GM12878 (cell line): Measurements from ENCODE around the gene TPD52L2. TPM values are rescaled to one million over a fixed set of nuclear protein-coding genes. Genes with fewer than 3 reads are reported as not detected.

Experiments used
- ATAC-seq: fragments of 200-7000 bp; cut with Tn5 transposase; 3 replicates; pipeline ENCODE4 v1.9.1; 2020; ENCODE audit warnings: mild to moderate bottlenecking, moderate library complexity
- BruUV-seq: library from RNA; stranded (reverse); fragments of 400-500 nt; replicated peaks from 2 replicates; lab custom pipeline; 2021; lab: Mats Ljungman, UMichigan
- CTCF ChIA-PET: fragments of 300-600 bp; sonication (Branson Sonifier 250); formaldehyde crosslinking; extraction: SDS; loops from one replicate; lab custom pipeline; 2021; ENCODE audit warnings: inconsistent platforms; lab: Yijun Ruan, JAX
- POLR2A ChIA-PET: fragments of 350-600 bp; formaldehyde crosslinking; extraction: SDS; loops from one replicate; lab custom pipeline; 2021; ENCODE audit warnings: inconsistent platforms; lab: Charles Lee
- RAD21 ChIA-PET: fragments of 300-600 bp; sonication (Branson Sonifier 250); formaldehyde crosslinking; loops from one replicate; lab custom pipeline; 2023; ENCODE audit warnings: antibody characterized with exemption; ENCODE audit not compliant: unreplicated experiment; lab: Charles Lee
- SMC1A ChIA-PET: fragments of 300-600 bp; sonication (Branson Sonifier 250); formaldehyde crosslinking; loops from one replicate; lab custom pipeline; 2023; ENCODE audit not compliant: unreplicated experiment, uncharacterized antibody; lab: Charles Lee
- DNase-seq: peaks from one replicate; pipeline ENCODE4 v3.0.0-alpha.2; 2011; ENCODE audit warnings: low read depth, low spot score
- FAIRE-seq: peaks from 3 replicates; lab custom pipeline; 2011; peaks lifted over from hg19 to GRCh38; lab: Jason Lieb, UNC
- H2AFZ ChIP-seq: 2 replicates; pipeline ENCODE4 v1.6.0; 2011; ENCODE audit warnings: low read depth, low read length, control low read depth; ENCODE audit not compliant: control insufficient read depth
- H3K27ac ChIP-seq: 2 replicates; pipeline ENCODE4 v1.5.1; 2011; ENCODE audit warnings: control low read depth; ENCODE audit not compliant: control insufficient read depth, insufficient read depth
- H3K27me3 ChIP-seq, 2 experiments: replicated peaks in 1 of 2; 2 replicates each; pipeline versions ENCODE4 v1.6.0 to v1.6.1; 2011; ENCODE audit warnings: low read length in 1 of 2; ENCODE audit not compliant: control insufficient read depth in 2 of 2, insufficient read depth in 2 of 2
- H3K36me3 ChIP-seq, 2 experiments: 2 replicates each; pipeline ENCODE4 v1.5.1; 2011; ENCODE audit warnings: low read length in 1 of 2; ENCODE audit not compliant: control insufficient read depth in 2 of 2, insufficient read depth in 2 of 2
- H3K4me1 ChIP-seq: 2 replicates; pipeline ENCODE4 v1.6.1; 2011; ENCODE audit warnings: mild to moderate bottlenecking, low read length, moderate library complexity, mixed read lengths; ENCODE audit not compliant: control insufficient read depth, insufficient read depth
- H3K4me2 ChIP-seq: 2 replicates; pipeline ENCODE4 v1.6.0; 2011; ENCODE audit warnings: control low read depth; ENCODE audit not compliant: control insufficient read depth, insufficient read depth
- H3K4me3 ChIP-seq: fragments of 200-600 bp; sonication (generic); 2 replicates; pipeline ENCODE4 v1.5.1; 2016
- H3K79me2 ChIP-seq: 2 replicates; pipeline ENCODE4 v1.6.0; 2011; ENCODE audit warnings: low read length; ENCODE audit not compliant: control insufficient read depth, insufficient read depth
- H3K9ac ChIP-seq: 2 replicates; pipeline ENCODE4 v1.8.0; 2011; ENCODE audit warnings: low read length, control low read depth, mixed read lengths; ENCODE audit not compliant: control insufficient read depth, insufficient read depth
- H3K9me3 ChIP-seq: replicated peaks from 3 replicates; pipeline ENCODE4 v1.5.1; 2011; ENCODE audit warnings: mild to moderate bottlenecking, low read length; ENCODE audit not compliant: control insufficient read depth, insufficient read depth
- H4K20me1 ChIP-seq: 2 replicates; pipeline ENCODE4 v1.6.0; 2011; ENCODE audit not compliant: control insufficient read depth, insufficient read depth
- BCLAF1 ChIP-seq: fragments of 450-650 bp; IDR thresholded peaks from 2 replicates; pipeline ENCODE4 v1.6.1; 2017; ENCODE audit warnings: antibody characterized with exemption, mild to moderate bottlenecking, moderate library complexity
- BMI1 ChIP-seq: fragments of 450-650 bp; IDR thresholded peaks from 2 replicates; pipeline ENCODE4 v1.6.1; 2016; ENCODE audit warnings: mild to moderate bottlenecking, moderate library complexity, borderline replicate concordance
- CREM ChIP-seq: IDR thresholded peaks from 2 replicates; pipeline ENCODE4 v1.6.1; 2014; ENCODE audit warnings: antibody characterized with exemption, low read depth
- EGR1 ChIP-seq, 2 experiments: IDR thresholded peaks; 1 replicate in 1 of 2; 2 replicates in 1 of 2; pipeline ENCODE4 v1.6.1; 2011 to 2012; ENCODE audit warnings: low read depth in 2 of 2, low read length in 2 of 2, borderline replicate concordance in 1 of 2, mild to moderate bottlenecking in 1 of 2, moderate library complexity in 1 of 2
- FOS ChIP-seq: IDR thresholded peaks from 3 replicates; pipeline ENCODE4 v1.6.1; 2011; ENCODE audit warnings: borderline replicate concordance; ENCODE audit not compliant: insufficient read length; ENCODE audit errors: extremely low read depth
- GATAD2B ChIP-seq: fragments of 450-650 bp; conservative IDR thresholded peaks from 2 replicates; pipeline ENCODE4 v1.6.1; 2017; ENCODE audit warnings: low read depth, mild to moderate bottlenecking, moderate library complexity
- HCFC1 ChIP-seq: fragments of 150-350 bp; IDR thresholded peaks from 2 replicates; pipeline ENCODE4 v1.6.1; 2014; ENCODE audit warnings: low read length
- MEF2B ChIP-seq: fragments of 450-650 bp; IDR thresholded peaks from 2 replicates; pipeline ENCODE4 v1.6.1; 2018; ENCODE audit warnings: mild to moderate bottlenecking, moderate library complexity; ENCODE audit not compliant: partially characterized antibody, poor library complexity, severe bottlenecking
- NFIC ChIP-seq: IDR thresholded peaks from 2 replicates; pipeline ENCODE4 v1.6.1; 2012; ENCODE audit warnings: low read depth, mild to moderate bottlenecking, inconsistent platforms, low read length, moderate library complexity
- PAX5 ChIP-seq: IDR thresholded peaks from 2 replicates; pipeline ENCODE4 v1.6.1; 2011; ENCODE audit warnings: low read depth, low read length, borderline replicate concordance
- PML ChIP-seq: IDR thresholded peaks from 2 replicates; pipeline ENCODE4 v1.6.1; 2012; ENCODE audit warnings: low read length, inconsistent platforms
- RUNX3 ChIP-seq: IDR thresholded peaks from 2 replicates; pipeline ENCODE4 v1.6.1; 2012; ENCODE audit warnings: low read length, inconsistent platforms
- SMC3 ChIP-seq: IDR thresholded peaks from 2 replicates; pipeline ENCODE4 v1.6.1; 2011; ENCODE audit warnings: low read length, improper control_type of control experiment, borderline replicate concordance
- STAT3 ChIP-seq: IDR thresholded peaks from 2 replicates; pipeline ENCODE4 v1.6.1; 2011; ENCODE audit warnings: low read depth, low read length, improper control_type of control experiment
- TARDBP ChIP-seq: IDR thresholded peaks from 2 replicates; pipeline ENCODE4 v1.6.1; 2016; ENCODE audit warnings: borderline replicate concordance
- TCF12 ChIP-seq: IDR thresholded peaks from 2 replicates; pipeline ENCODE4 v1.6.1; 2011; ENCODE audit warnings: low read depth, mild to moderate bottlenecking, low read length
- WRNIP1 ChIP-seq: IDR thresholded peaks from 2 replicates; pipeline ENCODE4 v1.6.1; 2011; ENCODE audit warnings: low read depth, low read length, improper control_type of control experiment, borderline replicate concordance
- ZNF384 ChIP-seq: IDR thresholded peaks from 2 replicates; pipeline ENCODE4 v1.6.1; 2012; ENCODE audit warnings: low read depth, mild to moderate bottlenecking, low read length, improper control_type of control experiment, borderline replicate concordance
- ZNF592 ChIP-seq: fragments of 450-650 bp; IDR thresholded peaks from 2 replicates; pipeline ENCODE4 v1.6.1; 2017; ENCODE audit warnings: mild to moderate bottlenecking, moderate library complexity
- WGBS: methylation state at CpG from one replicate; pipeline ENCODE4 v1.1.6; 2016; ENCODE audit warnings: low lambda C conversion rate; ENCODE audit not compliant: insufficient replicate concordance, insufficient coverage; ENCODE audit errors: missing lambda C conversion rate; 5-methylcytosine and 5-hydroxymethylcytosine counted together
- in situ Hi-C: fragments of 300-500 bp; cut with MboI; formaldehyde crosslinking; loops from 9 replicates; pipeline ENCODE4 v1.14.3; 2018; ENCODE audit warnings: mixed read lengths
- intact Hi-C: fragments of 100-400 bp; cut with micrococcal nuclease; formaldehyde crosslinking; loops from one replicate; pipeline ENCODE4 v1.14.2; 2022; ENCODE audit not compliant: unreplicated experiment
- polyA plus RNA-seq, 11 experiments: library from polyadenylated mRNA; depleted of rRNA in 4 of 11; unstranded in 6 of 11; stranded (reverse) in 5 of 11; fragments of >200 nt; fragmentation: Nextera tagmentation in 4 of 11; fragmentation: Illumina TruSeq in 1 of 11; extraction: Ambion mirVana in 4 of 11; extraction: Trizol in 1 of 11; gene quantifications; 1 replicate in 1 of 11; 2 replicates in 10 of 11; pipeline versions ENCODE4 v1.2.1 to v1.2.3, GENCODE V29; 2011 to 2016; ENCODE audit warnings: inconsistent platforms in 2 of 11, missing spikeins in 2 of 11, low read depth in 1 of 11
- total RNA-seq, 4 experiments: library from RNA; depleted of rRNA in 3 of 4; stranded (reverse); fragments of >200 nt in 3 of 4; fragmentation: Illumina TruSeq in 1 of 4; extraction: Trizol in 1 of 4; gene quantifications; 2 replicates each; pipeline versions ENCODE4 v1.2.1 to v1.2.3, GENCODE V29; 2013 to 2021

Gene TPD52L2
- total and polyA plus RNA-seq, 10 of the 15 experiments (the other 5 are each of a cell fraction or from before 2014, with no cell fraction given), result 1.6 to 71.0 (median 46.3) TPM

DNA sequence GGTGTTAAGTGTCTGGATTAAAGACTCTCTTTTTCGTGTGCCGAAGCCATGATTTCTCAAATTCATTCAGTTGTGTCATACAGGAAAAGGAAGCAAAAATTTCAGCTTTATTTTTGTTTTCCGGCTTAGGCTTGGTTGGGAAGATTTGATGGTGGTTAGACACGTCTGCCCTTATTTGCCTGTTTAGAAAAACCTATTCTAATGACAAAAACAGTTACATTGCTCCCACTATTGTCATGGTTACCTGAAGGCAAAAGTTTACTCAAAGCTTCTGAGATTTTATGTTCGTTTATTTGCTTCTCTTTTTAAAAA is 30.8 kb downstream of the TPD52L2 start:
- H3K27me3 ChIP-seq, result no peaks in the 10 kb centered on the region
- peaks cover 7% of the 10 kb centered on the region for H3K4me1 ChIP-seq
- CTCF ChIA-PET, result interaction anchor here (0.6 to 1.7 kb wide), 9 partner anchors 14 to 359 kb away, joined by 3 to 5 read pairs (median 3); partner anchors contain the start of genes PRPF6, PTK6 and UCKL1
- DNase-seq (no peak), ATAC-seq (no peak; the same call in 2 of the 3 replicates), FAIRE-seq (no peak)
- H2AFZ ChIP-seq, result no peak overlapping the region
- intact Hi-C loops, result loop anchor here (1.0 kb wide), 1 partner anchor 60 kb away; the partner anchor contains the start of gene UCKL1
- H3K4me3 ChIP-seq, result peak overlapping the region; percentile 86
- SMC1A ChIA-PET, result interaction anchor here (0.7 to 2.0 kb wide), 4 partner anchors 11 to 254 kb away, joined by 3 to 8 read pairs (median 3); partner anchors contain the start of gene TPD52L2
- in situ Hi-C loops, result no loop called here
- H3K36me3 ChIP-seq, result no peaks in the 10 kb centered on the region; a peak in 2 of 4 replicates
- H3K9me3 ChIP-seq, result no peaks in the 10 kb centered on the region
- peaks cover 54% of the 10 kb centered on the region for H3K79me2 ChIP-seq
- under 1% methylated on average over 5 of the region's 5 CpGs for WGBS
- RAD21 ChIA-PET, result interaction anchor here (0.5 to 1.5 kb wide), 8 partner anchors 22 to 359 kb away, joined by 3 to 4 read pairs (median 3); partner anchors contain the start of genes PTK6 and RTEL1
- H3K9ac ChIP-seq, result peak overlapping the region; percentile 68
- H3K4me2 ChIP-seq, result peak overlapping the region; percentile 97
- H3K27ac ChIP-seq, result peak overlapping the region; percentile 84
- BruUV-seq, result no TSS peak
- POLR2A ChIA-PET, result interaction anchor here (0.9 to 1.2 kb wide), 4 partner anchors 9 to 254 kb away, joined by 3 to 5 read pairs (median 3); no protein-coding TSS in a partner anchor
- peaks cover 5% of the 10 kb centered on the region; the same call in 1 of the 2 replicates for H4K20me1 ChIP-seq
- 0 out of 2 replicates have a peak, but pooled peaks have one; percentile 28 for TF ChIP-seq PML
- TF ChIP-seq BMI1, result peak; percentile 46; the same call in 1 of the 2 replicates
- TF ChIP-seq HCFC1, result no peak
- no peak for TF ChIP-seq PAX5
- no peak for TF ChIP-seq GATAD2B
- TF ChIP-seq SMC3, result no peak
- TF ChIP-seq EGR1 (IDR thresholded peaks at IDR 0.05; ENCODE audit: borderline replicate concordance in 1 of 2, low read depth in 2 of 2, low read length in 2 of 2), result no peak
- peak; percentile 23; the same call in 1 of the 2 replicates for TF ChIP-seq RUNX3
- TF ChIP-seq BCLAF1, result no peak
- TF ChIP-seq WRNIP1, result no peak
- TF ChIP-seq TCF12, result no peak
- TF ChIP-seq CREM, result no peak
- no peak for TF ChIP-seq TARDBP
- TF ChIP-seq ZNF384, result no peak
- TF ChIP-seq NFIC, result 0 out of 2 replicates have a peak, but pooled peaks have one; percentile 31
- TF ChIP-seq STAT3, result no peak
- TF ChIP-seq ZNF592, result no peak
- TF ChIP-seq FOS, result no peak
- no peak for TF ChIP-seq MEF2B
